Stimulated activated CD4-positive, alpha-beta T cell treated with anti-CD3 and anti-CD28 coated beads, Interleukin-15, amount 100 ng/mL, for 24 hours (primary cell): ENCODE results near the gene KDM6A.
"Not testable (repeated sequence)": the region's sequence is repeated elsewhere in the genome, so short reads cannot be mapped to it uniquely, and the experiment has no call there.

Experiments
- DNase-seq: peaks from one replicate; pipeline ENCODE4 v3.0.0-alpha.2; 2020

The KDM6A gene

DNA sequence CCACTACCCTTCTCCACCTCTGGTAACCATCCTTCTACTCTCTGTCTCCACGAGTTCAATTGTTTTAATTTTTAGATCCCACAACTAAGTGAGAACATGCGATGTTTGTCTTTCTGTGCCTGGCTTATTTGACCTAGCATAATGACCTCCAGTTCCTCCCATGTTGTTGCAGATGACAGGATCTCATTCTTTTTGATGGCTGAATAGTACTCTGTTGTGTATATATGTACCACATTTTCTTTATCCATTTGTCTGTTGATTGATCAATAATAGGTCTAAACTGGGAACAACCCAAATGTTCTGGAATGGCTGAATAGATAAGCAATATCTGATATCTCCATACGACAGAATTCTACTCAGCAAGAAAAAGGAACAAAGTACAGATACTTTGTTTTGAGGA, 260.5 kb downstream of the KDM6A start:
- no peak for DNase-seq

- DNase-seq = no peak
These were observed 261.3 kb downstream of the KDM6A start for GRCh38 chrX:45134315-45134731.

DNA sequence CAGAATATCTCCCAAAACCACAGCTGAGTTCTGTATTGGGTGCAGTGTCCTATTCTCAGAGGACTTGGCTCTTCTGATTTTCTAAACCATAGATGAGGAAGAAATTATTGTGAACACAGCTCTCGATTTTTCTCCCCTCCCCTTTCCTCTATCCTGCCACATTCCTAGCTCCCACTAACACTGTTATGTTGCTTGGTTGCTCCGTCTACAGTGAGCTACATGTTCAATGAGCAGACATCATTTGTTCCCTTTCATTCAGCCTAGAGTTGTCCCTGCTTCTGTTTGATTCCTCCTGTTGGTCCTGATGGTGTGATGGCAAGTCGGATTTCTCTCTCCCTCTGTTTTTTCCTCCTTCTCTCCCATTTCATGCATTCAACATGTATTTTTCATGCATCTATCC, 261.8 kb downstream of the KDM6A start:
- no peak for DNase-seq

- not testable (repeated sequence) for DNase-seq
These were observed 262.5 kb downstream of the KDM6A start for GRCh38 chrX:45135391-45136075.

DNA sequence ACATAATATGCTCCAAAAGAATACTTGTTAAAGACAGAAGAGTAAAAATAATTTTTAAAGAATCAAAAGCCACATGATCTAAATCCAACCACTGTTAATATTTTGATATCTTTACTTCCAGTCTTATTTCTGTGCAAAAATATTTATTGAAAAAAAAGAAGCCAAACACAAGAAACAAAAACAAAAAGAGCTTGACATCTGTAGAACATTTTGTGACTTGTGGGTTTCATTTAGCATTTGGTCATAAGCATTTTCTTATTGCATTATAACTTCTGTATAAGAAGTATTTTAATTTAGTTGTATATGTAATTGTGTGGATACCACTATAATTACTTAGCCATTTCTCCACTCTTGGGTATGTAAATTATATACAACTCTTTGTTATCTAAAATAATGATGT, 264.5 kb downstream of the KDM6A start:
- no peak for DNase-seq

DNA sequence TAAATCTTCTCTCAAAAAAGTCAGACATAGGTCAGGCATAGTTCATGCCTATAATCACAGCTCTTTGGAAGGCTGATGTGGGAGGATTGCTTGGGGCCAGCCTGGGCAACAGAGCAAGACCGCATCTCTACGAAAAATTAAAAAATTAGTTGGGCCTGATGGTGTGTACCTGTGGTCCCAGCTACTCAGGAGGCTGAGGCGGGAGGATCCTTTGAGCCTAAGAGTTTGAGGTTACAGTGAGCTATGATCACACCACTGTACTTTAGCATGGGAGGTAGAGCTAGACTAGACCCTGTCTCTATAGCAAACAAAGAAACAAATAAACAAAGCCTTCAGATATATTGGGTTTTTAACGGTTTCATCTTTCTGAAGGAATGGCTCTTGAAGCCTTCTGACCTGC, 265.5 kb downstream of the KDM6A start:
- DNase-seq = no peak

DNA sequence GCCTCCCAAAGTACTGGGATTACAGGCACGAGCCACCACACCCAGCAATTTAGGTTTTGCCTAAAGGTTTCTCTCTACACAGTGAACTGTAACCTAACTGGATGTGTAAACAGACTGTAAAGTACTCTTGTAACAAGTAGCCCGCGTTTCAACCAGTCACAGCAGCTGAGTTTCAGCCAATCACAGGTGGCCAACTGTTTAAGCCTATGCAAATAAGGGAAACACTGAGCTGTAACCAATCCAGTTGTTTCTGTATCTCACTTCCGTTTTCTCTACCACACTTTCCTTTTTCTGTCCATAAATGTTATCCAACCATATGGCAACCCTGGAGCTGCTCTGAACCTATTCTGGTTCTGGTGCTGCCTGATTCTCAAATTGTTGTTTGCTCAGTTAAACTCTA, 267.8 kb downstream of the KDM6A start:
- no peak for DNase-seq

DNA sequence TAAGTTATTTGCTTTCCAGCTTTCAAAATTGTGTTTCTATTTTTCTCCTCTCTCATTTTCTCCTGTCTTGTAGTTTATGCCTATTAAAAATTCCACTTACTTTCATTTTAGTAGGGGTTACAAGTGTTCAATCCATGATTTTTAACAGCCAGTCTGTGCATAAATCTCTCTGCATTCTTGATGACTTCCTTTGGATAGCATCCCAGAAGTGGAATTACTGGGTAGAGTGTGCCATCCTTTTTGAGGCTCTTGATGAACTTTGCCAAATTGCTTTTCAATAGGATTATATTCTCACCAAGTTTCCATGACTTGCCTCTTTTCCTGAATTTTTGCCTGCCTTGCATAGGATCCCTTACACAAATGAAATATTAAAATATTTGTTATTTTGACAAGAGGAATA, 269.2 kb downstream of the KDM6A start:
- DNase-seq = no peak

- no peak for DNase-seq
These were observed 270.5 kb downstream of the KDM6A start for GRCh38 chrX:45143455-45143854.

- DNase-seq = no peak
These were observed 272.7 kb downstream of the KDM6A start for GRCh38 chrX:45145492-45146215.

DNA sequence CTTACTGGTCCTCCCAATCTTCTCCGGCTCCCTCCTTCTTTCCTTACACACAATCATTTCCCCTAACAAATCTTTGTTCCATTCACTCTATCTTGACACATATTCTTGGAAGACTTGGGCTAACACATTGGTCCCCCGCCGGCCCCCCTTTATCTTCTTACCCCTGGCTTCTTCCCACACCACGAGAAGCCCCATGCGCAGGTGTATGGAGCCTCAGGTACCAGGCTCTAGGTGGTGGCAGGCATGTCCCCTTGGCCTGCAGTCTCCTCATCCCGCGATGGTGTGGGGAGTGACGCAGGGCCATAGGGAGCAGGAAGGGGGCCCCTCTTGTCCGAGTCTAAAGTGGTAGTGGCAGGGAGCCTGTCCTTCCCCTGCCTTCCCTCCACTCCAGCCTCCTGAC, 277.8 kb downstream of the KDM6A start:
- DNase-seq = no peak

GRCh38 chrX:45154033-45154360, 281.0 kb downstream of the KDM6A start:
- DNase-seq = no peak

DNA sequence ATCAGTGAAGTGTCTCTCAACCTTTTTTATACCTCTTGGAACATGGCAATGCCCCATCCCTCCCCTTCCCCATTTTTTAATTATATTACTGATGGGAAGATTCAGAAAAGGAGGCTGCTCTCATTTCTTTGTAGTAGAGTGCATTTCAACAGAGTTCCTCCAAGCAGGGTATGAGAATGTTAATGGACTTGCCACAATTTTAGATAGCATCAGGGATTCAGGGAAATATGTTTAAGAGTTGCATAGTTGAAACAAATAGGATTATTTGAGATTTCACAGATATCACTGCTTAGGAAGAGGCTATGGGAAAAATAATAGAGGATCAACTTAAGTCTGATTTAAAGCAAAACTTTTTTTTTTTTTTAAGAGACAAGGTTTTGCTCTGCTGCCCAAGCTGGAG, 281.5 kb downstream of the KDM6A start:
- no peak for DNase-seq

DNA sequence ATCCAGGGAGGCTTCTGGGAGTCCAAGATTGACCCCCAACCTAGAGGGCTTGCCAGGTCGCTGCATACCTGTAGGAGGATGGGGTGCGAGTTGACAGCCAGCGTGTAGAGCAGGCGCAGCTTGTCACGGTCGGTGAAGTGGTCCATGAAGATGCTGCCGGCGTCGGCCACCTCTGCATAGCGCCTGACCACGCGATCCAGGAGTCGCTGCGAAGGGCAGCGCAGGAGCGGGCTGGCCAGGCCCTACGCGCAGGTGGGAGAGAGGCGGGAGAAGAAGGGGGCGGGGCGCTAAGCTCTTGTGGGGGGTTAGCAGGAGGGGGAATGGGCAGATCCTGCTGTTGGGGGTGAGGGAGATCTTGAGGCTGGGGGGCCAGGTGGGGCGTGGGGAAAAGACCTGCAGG, 284.7 kb downstream of the KDM6A start:
- no peak for DNase-seq
